DMS53 treated with DMSO at 0.1 percent for 48 hours (cell line): Measurements from ENCODE around the gene RHOT2.

Experiments
- DNase-seq: peaks from one replicate; lab custom pipeline; 2025; ENCODE audit not compliant: unreplicated experiment; lab: John Stamatoyannopoulos, UW

RHOT2 gene

GRCh38 chr16:669666-670065 lies 1.7 kb downstream of the RHOT2 start:
- no peak for DNase-seq

DNA sequence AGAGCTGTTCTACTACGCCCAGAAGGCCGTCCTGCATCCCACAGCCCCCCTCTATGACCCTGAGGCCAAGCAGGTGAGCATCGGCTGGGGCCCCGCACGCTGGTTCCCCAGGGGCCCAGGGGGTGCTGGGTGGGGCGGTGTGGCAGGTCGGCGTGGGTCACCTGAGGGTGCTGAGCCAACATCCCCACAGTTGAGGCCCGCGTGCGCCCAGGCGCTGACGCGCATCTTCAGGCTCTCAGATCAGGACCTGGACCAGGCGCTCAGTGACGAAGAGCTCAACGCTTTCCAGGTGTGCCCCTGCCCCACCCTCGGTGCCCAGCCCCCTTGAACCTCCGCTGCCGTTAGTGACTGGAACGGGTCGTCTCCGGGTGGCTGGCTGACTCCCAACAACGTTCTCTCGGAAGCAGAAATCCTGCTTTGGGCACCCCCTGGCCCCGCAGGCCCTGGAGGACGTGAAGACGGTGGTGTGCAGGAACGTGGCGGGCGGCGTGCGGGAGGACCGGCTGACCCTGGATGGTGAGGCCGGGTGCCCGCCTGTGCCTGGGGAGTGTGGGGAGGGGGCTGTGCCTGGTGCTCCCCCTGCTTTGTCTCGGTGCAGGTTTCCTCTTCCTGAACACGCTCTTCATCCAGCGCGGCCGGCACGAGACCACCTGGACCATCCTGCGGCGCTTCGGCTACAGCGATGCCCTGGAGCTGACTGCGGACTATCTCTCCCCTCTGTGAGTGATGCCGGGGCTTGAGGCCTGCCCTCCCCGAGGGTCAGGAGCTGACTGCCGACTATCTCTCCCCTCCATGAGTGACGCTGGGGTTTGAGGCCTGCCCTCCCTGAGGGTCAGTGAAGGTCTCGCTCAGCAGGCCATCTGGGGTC lies 2.8 kb downstream of the RHOT2 start:
- no peak for DNase-seq

GRCh38 chr16:671353-672131 lies 3.6 kb downstream of the RHOT2 start:
- no peak for DNase-seq

DNA sequence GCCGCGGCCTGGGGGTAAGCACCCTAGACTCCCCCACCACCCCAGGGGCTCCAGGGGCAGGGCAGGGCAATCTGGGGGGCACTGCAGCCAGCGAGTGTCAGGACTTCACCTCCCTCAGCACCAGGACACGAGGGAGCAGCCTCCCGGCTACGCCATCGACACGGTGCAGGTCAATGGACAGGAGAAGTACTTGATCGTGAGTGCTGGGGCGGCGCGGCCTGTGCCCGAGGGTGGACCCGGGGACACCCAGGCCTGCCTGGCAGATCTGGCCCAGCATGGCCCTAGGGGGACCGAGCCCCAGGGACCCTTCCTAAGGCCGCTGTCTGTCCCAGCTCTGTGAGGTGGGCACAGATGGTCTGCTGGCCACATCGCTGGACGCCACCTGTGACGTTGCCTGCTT lies 4.4 kb downstream of the RHOT2 start:
- DNase-seq, result no peak

DNA sequence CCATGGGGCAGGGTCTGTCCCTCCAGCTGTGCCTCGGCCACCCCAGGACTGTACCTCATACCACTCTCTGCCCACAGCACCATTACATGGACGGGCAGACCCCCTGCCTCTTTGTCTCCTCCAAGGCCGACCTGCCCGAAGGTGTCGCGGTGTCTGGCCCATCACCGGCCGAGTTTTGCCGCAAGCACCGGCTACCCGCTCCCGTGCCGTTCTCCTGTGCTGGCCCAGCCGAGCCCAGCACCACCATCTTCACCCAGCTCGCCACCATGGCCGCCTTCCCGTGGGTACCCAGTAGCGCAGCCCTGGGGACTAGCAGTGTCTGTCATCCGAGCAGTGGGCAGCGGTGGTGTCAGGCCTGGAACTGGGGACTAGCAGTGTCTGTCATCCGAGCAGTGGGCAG lies 4.9 kb downstream of the RHOT2 start:
- no peak for DNase-seq

GRCh38 chr16:673399-673991 lies 5.6 kb downstream of the RHOT2 start:
- no peak for DNase-seq

- no peak for DNase-seq
These were observed 6.4 kb downstream of the RHOT2 start for GRCh38 chr16:674214-674881.

GRCh38 chr16:674968-675883 lies 7.3 kb downstream of the RHOT2 start, which contains the start of gene RHBDL1:
Gene RHBDL1, plus strand, starts transcription at chr16:675671. Its CDS starts 120 bp downstream, at chr16:675791.
- DNase-seq, result no peak

DNA sequence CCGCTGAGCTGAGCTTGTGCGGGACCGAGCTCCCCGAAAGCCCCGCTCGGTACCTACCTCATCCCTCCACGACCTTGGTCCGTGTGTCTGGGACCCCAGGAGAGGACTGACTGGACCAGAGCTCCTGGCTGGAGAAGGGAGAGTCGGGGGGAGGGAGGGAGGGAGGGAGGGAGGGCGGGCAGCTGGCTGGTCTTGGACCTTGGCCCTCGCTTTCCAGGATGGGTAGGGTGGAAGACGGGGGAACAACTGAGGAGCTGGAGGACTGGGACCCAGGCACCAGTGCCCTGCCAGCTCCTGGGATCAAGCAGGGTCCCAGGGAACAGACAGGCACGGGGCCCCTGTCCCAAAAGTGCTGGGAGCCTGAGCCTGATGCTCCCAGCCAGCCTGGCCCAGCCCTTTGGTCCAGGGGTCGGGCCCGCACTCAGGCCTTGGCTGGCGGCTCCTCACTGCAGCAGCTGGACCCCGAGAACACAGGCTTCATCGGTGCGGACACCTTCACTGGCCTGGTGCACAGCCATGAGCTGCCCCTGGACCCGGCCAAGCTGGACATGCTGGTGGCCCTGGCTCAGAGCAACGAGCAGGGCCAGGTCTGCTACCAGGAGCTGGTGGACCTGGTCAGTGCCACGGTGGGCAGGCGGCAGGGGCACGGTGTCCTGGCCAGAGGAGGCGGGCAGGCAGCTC lies 8.1 kb downstream of the RHOT2 start:
- DNase-seq, result no peak

DNA sequence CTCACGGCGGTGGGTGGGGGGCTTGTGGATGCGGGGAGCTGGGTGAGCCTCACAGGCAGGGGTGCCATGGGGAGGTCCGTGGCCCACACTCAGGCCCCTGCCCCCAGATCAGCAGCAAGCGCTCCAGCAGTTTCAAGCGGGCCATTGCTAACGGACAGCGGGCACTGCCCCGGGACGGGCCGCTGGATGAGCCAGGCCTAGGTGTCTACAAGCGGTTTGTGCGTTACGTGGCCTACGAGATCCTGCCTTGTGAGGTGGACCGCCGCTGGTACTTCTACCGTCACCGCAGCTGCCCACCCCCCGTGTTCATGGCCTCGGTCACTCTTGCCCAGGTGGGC lies 8.6 kb downstream of the RHOT2 start:
- DNase-seq, result no peak

DNA sequence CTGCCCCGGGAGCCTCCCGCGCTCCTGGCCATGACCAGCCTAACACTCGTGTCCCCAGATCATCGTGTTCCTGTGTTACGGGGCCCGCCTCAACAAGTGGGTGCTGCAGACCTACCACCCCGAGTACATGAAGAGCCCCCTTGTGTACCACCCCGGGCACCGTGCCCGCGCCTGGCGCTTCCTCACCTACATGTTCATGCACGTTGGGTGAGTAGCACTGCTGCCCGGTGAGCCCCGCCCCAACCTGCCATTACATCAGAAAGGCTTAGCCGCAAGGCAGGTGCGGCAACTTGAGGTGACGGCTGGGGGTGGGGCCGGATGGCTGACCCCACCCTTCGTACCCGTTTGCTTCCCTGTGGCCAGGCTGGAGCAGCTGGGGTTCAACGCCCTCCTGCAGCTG lies 9.0 kb downstream of the RHOT2 start:
- peak; percentile 46 for DNase-seq

GRCh38 chr16:677316-678190 lies 9.6 kb downstream of the RHOT2 start:
- DNase-seq, result no peak

DNA sequence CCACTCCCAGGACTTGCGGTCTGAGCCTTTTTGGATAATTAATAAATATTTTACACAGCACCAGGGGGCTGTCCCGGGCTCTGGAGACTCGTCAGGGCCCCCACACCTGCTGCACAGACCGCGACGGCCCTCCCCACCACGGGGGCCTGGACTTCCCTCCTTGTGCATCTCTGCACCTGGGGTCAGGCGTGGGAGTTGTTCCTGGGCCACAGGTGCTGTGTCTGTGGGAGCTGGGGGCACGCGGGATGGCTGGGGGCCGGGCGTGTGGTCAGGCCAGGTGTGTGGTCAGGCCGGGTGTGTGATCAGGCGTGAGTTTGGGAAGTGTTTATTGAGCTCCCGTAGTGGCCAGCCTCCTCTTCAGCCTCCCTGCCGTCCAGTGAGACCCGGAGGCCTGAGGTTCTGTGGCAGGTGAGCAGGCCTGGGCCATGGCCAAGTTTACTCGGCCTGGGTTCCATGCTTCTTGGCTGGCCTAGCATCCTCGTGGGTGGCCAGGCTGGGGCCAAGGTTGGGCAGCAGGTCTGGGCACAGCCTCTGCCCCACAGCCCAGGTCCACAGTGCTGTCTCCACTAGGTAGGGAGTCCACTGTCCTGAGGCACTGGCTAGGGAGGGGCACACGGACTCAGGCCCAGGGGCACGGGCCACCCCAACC lies 10.4 kb downstream of the RHOT2 start:
- no peak for DNase-seq

GRCh38 chr16:678858-679813 lies 11.2 kb downstream of the RHOT2 start:
- DNase-seq, result peak; percentile 59

GRCh38 chr16:679814-680624 lies 12.1 kb downstream of the RHOT2 start, which contains the start of gene STUB1:
Gene STUB1, plus strand, starts transcription at chr16:680410. Its CDS starts 116 bp downstream, at chr16:680526.
- peak; percentile 74 for DNase-seq

DNA sequence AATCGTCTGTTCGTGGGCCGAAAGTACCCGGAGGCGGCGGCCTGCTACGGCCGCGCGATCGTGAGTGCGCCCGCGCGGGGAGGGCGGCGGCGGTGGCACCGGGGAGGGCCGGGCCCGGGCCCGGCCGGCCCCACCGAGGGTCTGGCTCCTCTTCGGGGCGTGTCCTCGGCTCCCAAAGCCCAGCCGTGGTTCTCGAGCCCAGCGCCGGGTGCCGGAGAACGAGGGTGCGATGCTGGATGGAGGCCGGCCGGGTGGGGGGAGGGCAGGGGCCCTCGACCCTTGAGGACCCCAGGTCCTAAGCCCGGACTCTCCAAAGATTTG lies 12.7 kb downstream of the RHOT2 start:
- DNase-seq, result no peak
